H1 (cell line): ENCODE data around the gene ZNF75A. TPM values are rescaled to one million over a fixed set of nuclear protein-coding genes. Genes with fewer than 3 reads are reported as not detected.

Experiments used
- CTCF ChIA-PET: fragments of 300-600 bp; sonication (Branson Sonifier 250); formaldehyde crosslinking; loops from one replicate; lab custom pipeline; 2021; ENCODE audit not compliant: partially characterized antibody; lab: Charles Lee
- POLR2A ChIA-PET: fragments of 300-600 bp; sonication (Branson Sonifier 250); formaldehyde crosslinking; loops from one replicate; lab custom pipeline; 2021; ENCODE audit warnings: inconsistent platforms; ENCODE audit not compliant: partially characterized antibody; lab: Charles Lee
- DNase-seq, 2 experiments: peaks; one replicate each; pipeline versions ENCODE4 v3.0.0 to v3.0.0-alpha.2; 2010 to 2022; ENCODE audit warnings: low spot score in 2 of 2, low read depth in 1 of 2, mixed read lengths in 1 of 2
- FAIRE-seq: peaks from 2 replicates; lab custom pipeline; 2011; peaks lifted over from hg19 to GRCh38; lab: Jason Lieb, UNC
- H2AFZ ChIP-seq: 2 replicates; pipeline ENCODE4 v1.8.1; 2012; ENCODE audit warnings: low read length, inconsistent platforms
- H2AK5ac ChIP-seq: 2 replicates; pipeline ENCODE4 v1.6.1; 2013; ENCODE audit warnings: low read depth, low read length
- H2BK120ac ChIP-seq: replicated peaks from 2 replicates; pipeline ENCODE3; 2013; ENCODE audit warnings: low read depth, low read length, inconsistent platforms
- H2BK12ac ChIP-seq: 2 replicates; pipeline ENCODE4 v1.6.1; 2013; ENCODE audit warnings: low read depth, low read length
- H2BK15ac ChIP-seq: 2 replicates; pipeline ENCODE4 v1.6.1; 2013; ENCODE audit warnings: low read length
- H2BK20ac ChIP-seq: 2 replicates; pipeline ENCODE4 v1.6.1; 2013; ENCODE audit warnings: low read length
- H2BK5ac ChIP-seq: 2 replicates; pipeline ENCODE4 v1.6.1; 2013; ENCODE audit warnings: low read depth, low read length
- H3K14ac ChIP-seq: 2 replicates; pipeline ENCODE4 v1.6.1; 2013; ENCODE audit warnings: inconsistent platforms; ENCODE audit not compliant: insufficient read length
- H3K18ac ChIP-seq: 2 replicates; pipeline ENCODE4 v1.6.1; 2013; ENCODE audit warnings: low read length; ENCODE audit errors: extremely low read depth
- H3K23ac ChIP-seq: 2 replicates; pipeline ENCODE4 v1.6.1; 2013; ENCODE audit warnings: inconsistent platforms; ENCODE audit not compliant: insufficient read length
- H3K23me2 ChIP-seq: 2 replicates; pipeline ENCODE4 v1.6.1; 2013; ENCODE audit warnings: low read depth, low read length
- H3K27ac ChIP-seq: 2 replicates; pipeline ENCODE4 v1.6.1; 2011; ENCODE audit warnings: low read depth, low read length, inconsistent platforms
- H3K27me3 ChIP-seq, 4 experiments: replicated peaks in 1 of 4; 1 replicate in 1 of 4; 2 replicates in 3 of 4; pipeline versions ENCODE4 v1.6.1 to v1.8.1; 2011 to 2013; ENCODE audit warnings: low read length in 3 of 4, mild to moderate bottlenecking in 3 of 4, inconsistent platforms in 2 of 4, mixed read lengths in 2 of 4, moderate library complexity in 1 of 4; ENCODE audit not compliant: control insufficient read depth in 3 of 4, insufficient read depth in 3 of 4; ENCODE audit errors: extremely low read depth in 1 of 4
- H3K36me3 ChIP-seq, 4 experiments: 2 replicates each; pipeline versions ENCODE4 v1.6.1 to v1.8.1; 2011 to 2013; ENCODE audit warnings: mild to moderate bottlenecking in 4 of 4, low read length in 3 of 4, moderate library complexity in 2 of 4, control low read depth in 1 of 4, inconsistent platforms in 1 of 4; ENCODE audit not compliant: insufficient read depth in 4 of 4, control insufficient read depth in 2 of 4
- H3K4ac ChIP-seq: replicated peaks from 2 replicates; pipeline ENCODE3; 2013; ENCODE audit warnings: low read length, low read depth, mixed read lengths, inconsistent platforms; ENCODE audit not compliant: insufficient read length
- H3K4me1 ChIP-seq, 4 experiments: replicated peaks in 1 of 4; 1 replicate in 1 of 4; 2 replicates in 3 of 4; pipeline versions ENCODE4 v1.6.1 to v1.8.1; 2011 to 2013; ENCODE audit warnings: low read length in 3 of 4, inconsistent platforms in 2 of 4, mixed read lengths in 1 of 4; ENCODE audit not compliant: insufficient read depth in 4 of 4, control insufficient read depth in 3 of 4
- H3K4me2 ChIP-seq, 2 experiments: 2 replicates each; pipeline versions ENCODE4 v1.6.1 to v1.8.1; 2011 to 2013; ENCODE audit warnings: low read depth in 2 of 2, low read length in 2 of 2, control low read depth in 1 of 2, inconsistent platforms in 1 of 2, mild to moderate bottlenecking in 1 of 2; ENCODE audit not compliant: insufficient read depth in 1 of 2
- H3K4me3 ChIP-seq, 4 experiments: fragments of 200-600, 300-600 bp in 1 of 4; sonication (generic), shearing (Covaris generic), sonication (Bioruptor Twin) in 1 of 4; 2 replicates each; pipeline versions ENCODE4 v1.5.1 to v1.8.1; 2011 to 2016; ENCODE audit warnings: low read length in 4 of 4, low read depth in 3 of 4, control low read depth in 2 of 4, inconsistent platforms in 2 of 4, mild to moderate bottlenecking in 2 of 4, mixed read lengths in 1 of 4, moderate library complexity in 1 of 4; ENCODE audit not compliant: insufficient read depth in 2 of 4; ENCODE audit errors: extremely low read depth in 1 of 4
- H3K56ac ChIP-seq: replicated peaks from 2 replicates; pipeline ENCODE3; 2013; ENCODE audit warnings: low read depth, mild to moderate bottlenecking, mixed read lengths, low read length, inconsistent platforms; ENCODE audit not compliant: insufficient read length
- H3K79me1 ChIP-seq: 2 replicates; pipeline ENCODE4 v1.6.1; 2013; ENCODE audit warnings: low read depth, low read length, control low read depth
- H3K79me2 ChIP-seq, 2 experiments: 2 replicates each; pipeline versions ENCODE4 v1.6.1 to v1.8.1; 2012 to 2013; ENCODE audit warnings: low read length in 2 of 2, mild to moderate bottlenecking in 2 of 2, inconsistent platforms in 1 of 2; ENCODE audit not compliant: insufficient read depth in 2 of 2, control insufficient read depth in 1 of 2
- H3K9ac ChIP-seq, 4 experiments: replicated peaks in 1 of 4; 1 replicate in 1 of 4; 2 replicates in 3 of 4; pipeline versions ENCODE4 v1.6.1 to v1.8.1; 2011 to 2013; ENCODE audit warnings: low read depth in 3 of 4, low read length in 3 of 4, control low read depth in 2 of 4, mild to moderate bottlenecking in 2 of 4, moderate library complexity in 2 of 4, inconsistent platforms in 1 of 4; ENCODE audit errors: extremely low read depth in 1 of 4
- H3K9me3 ChIP-seq, 2 experiments: 2 replicates each; pipeline versions ENCODE4 v1.6.1 to v1.8.1; 2012 to 2013; ENCODE audit warnings: mild to moderate bottlenecking in 2 of 2, moderate library complexity in 2 of 2, control low read depth in 1 of 2, inconsistent platforms in 1 of 2, low read depth in 1 of 2, low read length in 1 of 2, mixed read lengths in 1 of 2; ENCODE audit not compliant: insufficient read depth in 2 of 2
- H4K20me1 ChIP-seq, 2 experiments: replicated peaks in 1 of 2; 2 replicates each; pipeline versions ENCODE3 to v1.8.1; 2011 to 2013; ENCODE audit warnings: inconsistent platforms in 2 of 2, low read length in 2 of 2, mild to moderate bottlenecking in 1 of 2; ENCODE audit not compliant: insufficient read depth in 2 of 2, control insufficient read depth in 1 of 2
- H4K5ac ChIP-seq: 2 replicates; pipeline ENCODE4 v1.6.1; 2013; ENCODE audit warnings: low read length, low read depth, mixed read lengths, inconsistent platforms; ENCODE audit not compliant: insufficient read length
- H4K8ac ChIP-seq: 2 replicates; pipeline ENCODE4 v1.8.0; 2013; ENCODE audit warnings: mild to moderate bottlenecking, moderate library complexity, low read length, inconsistent platforms; ENCODE audit not compliant: insufficient read depth; ENCODE audit errors: extremely low read depth
- H4K91ac ChIP-seq: replicated peaks from 2 replicates; pipeline ENCODE3; 2013; ENCODE audit warnings: low read length, mixed read lengths, inconsistent platforms; ENCODE audit not compliant: insufficient read length
- BCL11A ChIP-seq, 2 experiments: IDR thresholded peaks; one replicate each; pipeline ENCODE4 v1.6.1; 2011; ENCODE audit warnings: low read depth in 2 of 2, low read length in 2 of 2, mild to moderate bottlenecking in 2 of 2
- CREB1 ChIP-seq: IDR thresholded peaks from 2 replicates; pipeline ENCODE4 v1.6.1; 2012; ENCODE audit warnings: inconsistent platforms
- EGR1 ChIP-seq: IDR thresholded peaks from 2 replicates; pipeline ENCODE4 v1.6.1; 2011; ENCODE audit warnings: low read depth, low read length, borderline replicate concordance
- KDM1A ChIP-seq: fragments of 200-600, 300-600 bp; sonication (generic); IDR thresholded peaks from 2 replicates; pipeline ENCODE4 v1.7.1; 2016; ENCODE audit warnings: mild to moderate bottlenecking, low read length, borderline replicate concordance
- KDM5A ChIP-seq: fragments of 200-600 bp; IDR thresholded peaks from 2 replicates; pipeline ENCODE4 v1.7.1; 2012; ENCODE audit warnings: mild to moderate bottlenecking, low read length, inconsistent platforms, mixed read lengths
- RAD21 ChIP-seq, 2 experiments: IDR thresholded peaks in 1 of 2; conservative IDR thresholded peaks in 1 of 2; 2 replicates each; pipeline ENCODE4 v1.6.1; 2011; ENCODE audit warnings: low read depth in 2 of 2, low read length in 2 of 2, improper control_type of control experiment in 1 of 2, inconsistent platforms in 1 of 2, mild to moderate bottlenecking in 1 of 2, moderate library complexity in 1 of 2
- RNF2 ChIP-seq: fragments of 200-900, 300-1000 bp; sonication (generic); IDR thresholded peaks from 2 replicates; pipeline ENCODE4 v1.7.1; 2016; ENCODE audit warnings: borderline replicate concordance, low read depth, mild to moderate bottlenecking, antibody characterized with exemption, low read length; ENCODE audit not compliant: poor library complexity, severe bottlenecking; ENCODE audit errors: missing control alignments
- RXRA ChIP-seq: IDR thresholded peaks from 2 replicates; pipeline ENCODE4 v1.6.1; 2011; ENCODE audit warnings: low read depth, mild to moderate bottlenecking, low read length, moderate library complexity; ENCODE audit not compliant: insufficient read depth
- SIN3A ChIP-seq, 2 experiments: IDR thresholded peaks in 1 of 2; conservative IDR thresholded peaks in 1 of 2; 2 replicates each; pipeline ENCODE4 v1.6.1; 2011 to 2012; ENCODE audit warnings: low read length in 2 of 2, improper control_type of control experiment in 1 of 2, low read depth in 1 of 2, mild to moderate bottlenecking in 1 of 2
- SP4 ChIP-seq: IDR thresholded peaks from 2 replicates; pipeline ENCODE4 v1.6.1; 2012; ENCODE audit warnings: low read length, inconsistent platforms
- TAF1 ChIP-seq: IDR thresholded peaks from 2 replicates; pipeline ENCODE4 v1.6.1; 2011; ENCODE audit warnings: mild to moderate bottlenecking, low read depth, low read length
- TAF7 ChIP-seq: optimal IDR thresholded peaks from 2 replicates; pipeline ENCODE3; 2011; ENCODE audit warnings: low read depth, mild to moderate bottlenecking, inconsistent platforms, low read length, moderate library complexity, borderline replicate concordance
- TBP ChIP-seq: IDR thresholded peaks from 2 replicates; pipeline ENCODE4 v1.6.1; 2011; ENCODE audit warnings: low read depth, low read length, improper control_type of control experiment
- ZNF274 ChIP-seq: IDR thresholded peaks from 2 replicates; pipeline ENCODE4 v1.7.0; 2012; ENCODE audit warnings: low read length, borderline replicate concordance; ENCODE audit errors: extremely low read depth
- WGBS, 2 experiments: shearing (Covaris generic) in 1 of 2; methylation state at CpG; one replicate each; pipeline versions ENCODE4 v1.1.6 to v1.1.7; 2013 to 2015; ENCODE audit warnings: low lambda C conversion rate in 2 of 2, mixed read lengths in 2 of 2, inconsistent platforms in 1 of 2, low coverage in 1 of 2, missing lambda C conversion rate in 1 of 2; ENCODE audit not compliant: insufficient replicate concordance in 2 of 2, insufficient coverage in 1 of 2, insufficient read length in 1 of 2; ENCODE audit errors: extremely low coverage in 1 of 2, missing lambda C conversion rate in 1 of 2; 5-methylcytosine and 5-hydroxymethylcytosine counted together
- polyA plus RNA-seq, 7 experiments: library from polyadenylated mRNA; depleted of rRNA in 3 of 7; stranded (reverse) in 5 of 7; unstranded in 2 of 7; fragments of >200 nt in 5 of 7; fragments of 200-250 nt in 2 of 7; gene quantifications; 1 replicate in 5 of 7; 2 replicates in 1 of 7; 4 replicates in 1 of 7; pipeline versions ENCODE4 v1.2.1 to v1.2.3, GENCODE V29; 2011 to 2013; ENCODE audit warnings: missing spikeins in 2 of 7, mixed read lengths in 2 of 7
- total RNA-seq: library from RNA; stranded (reverse); fragmentation: NEBNext Ultra II Directional; extraction: Animal tissue kit (Norgen Biotek cat#: 25700); gene quantifications from 2 replicates; pipeline ENCODE4 v1.2.1, GENCODE V29; 2021

Gene ZNF75A
- total and polyA plus RNA-seq, 2 of the 8 experiments (the other 6 are each of a cell fraction or from before 2014, with no cell fraction given) = 9.3 to 30.0 TPM

DNA sequence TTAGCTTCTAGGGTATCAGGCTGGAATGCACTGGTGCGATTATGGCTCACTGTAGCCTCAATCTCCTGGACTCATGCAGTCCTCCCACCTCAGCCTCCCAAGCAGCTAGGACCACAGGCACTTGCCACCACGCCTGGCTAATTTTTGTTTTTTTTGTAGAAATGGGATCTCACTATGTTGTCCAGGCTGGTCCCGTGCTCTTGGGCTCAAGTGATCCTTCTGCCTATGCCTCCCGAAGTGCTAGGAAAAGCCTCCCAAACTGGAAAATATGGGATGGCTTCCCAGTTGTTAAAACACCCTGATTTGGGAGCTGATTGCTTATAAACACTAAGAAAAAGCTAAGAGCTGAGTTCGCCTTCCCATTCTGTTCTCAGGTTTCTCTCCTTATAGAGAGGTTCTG is 28.6 kb upstream of the ZNF75A start:
- Histone ChIP-seq H2BK20ac (no peak overlapping the region), H3K56ac (no peak overlapping the region), H3K79me2 (no peaks in the 10 kb centered on the region), H3K18ac (no peak overlapping the region), H3K9ac (no peak overlapping the region), H3K79me1 (no peaks in the 10 kb centered on the region), H2AFZ (no peak overlapping the region), H3K4me2 (no peak overlapping the region), H2AK5ac (no peak overlapping the region), H2BK12ac (no peak overlapping the region), H3K14ac (no peak overlapping the region), H2BK5ac (no peak overlapping the region), H3K23me2 (no peaks in the 10 kb centered on the region; the same call in 1 of the 2 replicates), H4K5ac (no peak overlapping the region), H3K9me3 (peaks cover 0 to 3% of the 10 kb centered on the region in 2 experiments; a peak in 1 of 4 replicates), H3K27me3 (no peaks in the 10 kb centered on the region; a peak in 1 of 7 replicates), H3K4me3 (no peak overlapping the region), H3K36me3 (no peaks in the 10 kb centered on the region), H3K4me1 (no peaks in the 10 kb centered on the region), H3K4ac (no peak overlapping the region), H4K91ac (no peak overlapping the region), H4K8ac (no peak overlapping the region), H4K20me1 (no peaks in the 10 kb centered on the region), H2BK120ac (no peak overlapping the region), H3K23ac (no peak overlapping the region), H2BK15ac (no peak overlapping the region), H3K27ac (no peak overlapping the region)
- no peak for FAIRE-seq
- 85% methylated on average over 5 of the region's 5 CpGs; no CpG with 5 or more reads in 1 of the 2 experiments for WGBS, 2 experiments
- POLR2A ChIA-PET = interaction anchor here (0.6 to 1.7 kb wide), 3 partner anchors 9 to 133 kb away, joined by 5 to 6 read pairs (median 5); no protein-coding TSS in a partner anchor
- CTCF ChIA-PET = interaction anchor here (0.6 to 2.5 kb wide), 3 partner anchors 9 to 204 kb away, joined by 3 to 24 read pairs (median 4); no protein-coding TSS in a partner anchor
- DNase-seq = no peak
- TF ChIP-seq SIN3A (conservative IDR thresholded peaks at IDR 0.05 in 1 of 2, IDR thresholded peaks at IDR 0.05 in 1 of 2; ENCODE audit: low read depth in 1 of 2, low read length in 2 of 2) (no peak), EGR1 (no peak), RXRA (no peak), RNF2 (no peak), TAF1 (no peak), SP4 (no peak), KDM1A (no peak), KDM5A (no peak), BCL11A (IDR thresholded peaks at IDR 0.05; ENCODE audit: low read depth in 2 of 2, low read length in 2 of 2) (no peak), RAD21 (IDR thresholded peaks at IDR 0.05 in 1 of 2, conservative IDR thresholded peaks at IDR 0.05 in 1 of 2; ENCODE audit: low read depth in 2 of 2, low read length in 2 of 2) (no peak), CREB1 (no peak), ZNF274 (no peak), TAF7 (no peak), TBP (no peak)
